Measurements from ENCODE around the gene TAF1C.

DNA sequence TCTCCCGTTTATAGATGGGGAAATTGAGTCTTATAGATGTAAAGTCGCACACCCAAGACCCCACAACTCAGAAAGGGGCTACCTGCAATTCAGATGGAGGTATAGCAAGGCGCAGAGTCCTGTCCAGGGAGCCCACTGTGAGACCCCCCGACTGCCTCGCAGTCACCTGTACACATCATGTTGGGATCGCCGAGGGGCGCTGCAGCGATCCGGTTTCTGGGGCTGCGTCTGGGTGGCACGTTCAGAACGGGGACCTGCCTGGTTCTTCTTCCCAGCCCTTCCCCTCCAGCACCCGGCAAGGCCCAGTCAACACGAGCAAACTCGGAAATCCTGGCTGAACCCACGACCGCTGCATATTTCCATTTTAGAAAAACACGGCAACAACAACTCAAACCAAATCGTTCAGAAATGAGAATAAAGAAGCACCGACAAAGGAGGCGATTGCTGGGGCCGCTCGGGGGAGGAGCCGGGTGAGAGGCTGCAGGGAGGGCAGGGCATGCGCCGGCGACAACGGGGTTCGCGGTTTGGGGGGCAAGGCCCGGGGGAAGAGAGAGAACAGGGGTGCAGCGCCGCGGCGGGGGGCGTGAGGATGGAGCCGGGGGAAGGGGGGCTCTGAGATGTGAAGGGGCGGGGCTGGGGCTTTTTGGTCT is 42.5 kb downstream of the TAF1C start:
- no peak for TF ChIP-seq GATA2 (IDR thresholded peaks at IDR 0.05; ENCODE audit: low read depth, low read length)
- no peak for TF ChIP-seq GATA3 (IDR thresholded peaks at IDR 0.05; ENCODE audit: low read depth, low read length)
